ENCODE data around the gene MUS81. TPM values are rescaled to one million over a fixed set of nuclear protein-coding genes. Genes with fewer than 3 reads are reported as not detected.

MUS81 gene
- total RNA-seq, 1 donor from 2014 or later, result 83.1 TPM

DNA sequence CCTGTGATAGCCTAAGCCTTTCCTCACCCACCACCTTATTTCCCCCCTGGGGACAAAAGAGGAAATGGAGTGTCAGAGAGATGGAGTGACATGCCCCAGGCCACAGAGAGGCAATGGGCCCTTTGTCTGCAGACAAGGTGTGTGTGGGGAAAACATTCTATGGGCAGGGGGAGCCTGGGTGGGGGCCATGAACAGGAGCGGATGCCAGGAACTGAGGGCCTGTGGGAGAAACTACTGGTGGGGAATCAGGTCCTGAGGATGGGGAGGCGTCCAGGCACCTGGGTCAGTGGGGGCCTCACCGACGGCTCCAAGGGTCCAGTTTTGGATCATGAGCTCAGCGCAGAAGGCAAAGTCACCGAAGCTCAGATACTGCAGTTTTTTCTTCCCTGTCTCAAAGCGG is 25.0 kb downstream of the MUS81 start:
- Mint-ChIP-seq H3K36me3 (ENCODE audit: low read depth) (peaks cover 49% of the 10 kb centered on the region), H3K27me3 (no peaks in the 10 kb centered on the region), H3K4me1 (peaks cover 58% of the 10 kb centered on the region), H3K4me3 (no peak overlapping the region), H3K9me3 (no peaks in the 10 kb centered on the region), H3K27ac (peak overlapping the region; percentile 69)
- ChIA-PET CTCF (interaction anchor here (0.6 to 4.0 kb wide), 40 partner anchors 9 to 343 kb away, joined by 3 to 67 read pairs (median 6); partner anchors contain the start of genes AP5B1, BANF1, EIF1AD and FOSL1), POLR2A (interaction anchor here (0.6 to 11.8 kb wide), 16 partner anchors 9 to 360 kb away, joined by 3 to 340 read pairs (median 6); partner anchors contain the start of genes BANF1, C11orf68, CFL1 and DRAP1)
- TF ChIP-seq, protein P1, sequence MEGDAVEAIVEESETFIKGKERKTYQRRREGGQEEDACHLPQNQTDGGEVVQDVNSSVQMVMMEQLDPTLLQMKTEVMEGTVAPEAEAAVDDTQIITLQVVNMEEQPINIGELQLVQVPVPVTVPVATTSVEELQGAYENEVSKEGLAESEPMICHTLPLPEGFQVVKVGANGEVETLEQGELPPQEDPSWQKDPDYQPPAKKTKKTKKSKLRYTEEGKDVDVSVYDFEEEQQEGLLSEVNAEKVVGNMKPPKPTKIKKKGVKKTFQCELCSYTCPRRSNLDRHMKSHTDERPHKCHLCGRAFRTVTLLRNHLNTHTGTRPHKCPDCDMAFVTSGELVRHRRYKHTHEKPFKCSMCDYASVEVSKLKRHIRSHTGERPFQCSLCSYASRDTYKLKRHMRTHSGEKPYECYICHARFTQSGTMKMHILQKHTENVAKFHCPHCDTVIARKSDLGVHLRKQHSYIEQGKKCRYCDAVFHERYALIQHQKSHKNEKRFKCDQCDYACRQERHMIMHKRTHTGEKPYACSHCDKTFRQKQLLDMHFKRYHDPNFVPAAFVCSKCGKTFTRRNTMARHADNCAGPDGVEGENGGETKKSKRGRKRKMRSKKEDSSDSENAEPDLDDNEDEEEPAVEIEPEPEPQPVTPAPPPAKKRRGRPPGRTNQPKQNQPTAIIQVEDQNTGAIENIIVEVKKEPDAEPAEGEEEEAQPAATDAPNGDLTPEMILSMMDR (IDR thresholded peaks at IDR 0.05), result no peak
- ATAC-seq (ENCODE audit: low read depth) (no peak), DNase-seq (no peak)
- intact Hi-C loops (cut with micrococcal nuclease), result loop anchor here (10.0 kb wide), 1 partner anchor 250 kb away; no protein-coding TSS in a partner anchor

DNA sequence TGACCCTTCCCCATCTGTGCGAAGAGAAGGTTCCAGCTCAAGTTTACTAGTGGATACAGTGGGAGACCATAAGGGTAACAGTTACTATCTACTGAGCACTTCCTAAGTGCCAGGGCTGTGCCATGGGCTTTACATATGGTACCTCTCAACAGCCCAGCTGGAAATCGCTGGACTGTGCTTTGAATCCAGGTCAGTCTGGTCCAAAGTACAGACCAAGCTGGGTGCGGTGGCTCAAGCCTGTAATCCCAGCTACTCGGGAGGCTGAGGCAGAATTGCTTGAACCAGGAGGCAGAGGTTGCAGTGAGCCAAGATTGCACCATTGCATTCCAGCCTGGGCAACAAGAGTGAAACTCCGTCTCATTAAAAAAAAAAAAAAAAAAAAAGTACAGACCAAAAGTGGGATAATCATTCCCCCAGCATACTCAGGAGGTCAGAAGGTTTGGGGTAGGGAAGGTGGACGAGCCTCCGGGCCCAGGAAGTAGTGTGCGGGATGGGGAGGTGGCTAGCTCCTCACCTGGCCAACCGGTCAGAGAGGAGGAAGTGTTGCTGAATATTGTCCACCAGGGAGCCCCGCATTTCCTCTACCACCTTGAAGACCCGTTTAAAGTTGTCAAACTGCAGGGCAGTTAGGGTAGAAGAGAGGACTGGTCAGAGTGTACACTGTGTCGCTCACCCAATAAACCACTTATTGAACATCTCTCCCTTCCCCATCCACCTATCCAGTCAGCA is 25.7 kb downstream of the MUS81 start:
- Mint-ChIP-seq H3K27ac (no peak overlapping the region), H3K9me3 (no peaks in the 10 kb centered on the region), H3K27me3 (no peaks in the 10 kb centered on the region), H3K4me3 (no peak overlapping the region), H3K4me1 (peaks cover 57% of the 10 kb centered on the region), H3K36me3 (ENCODE audit: low read depth) (peaks cover 49% of the 10 kb centered on the region)
- CTCF ChIA-PET, result interaction anchor here (0.6 to 4.0 kb wide), 15 partner anchors 8 to 174 kb away, joined by 3 to 67 read pairs (median 9); partner anchors contain the start of genes KAT5, MUS81 and SNX32
- ATAC-seq (ENCODE audit: low read depth), result no peak
- TF ChIP-seq, protein P1 (IDR thresholded peaks at IDR 0.05), result no peak
- no peak for DNase-seq
- intact Hi-C loops (cut with micrococcal nuclease), result loop anchor here (10.0 kb wide), 1 partner anchor 249 kb away; no protein-coding TSS in a partner anchor
- POLR2A ChIA-PET, result interaction anchor here (0.7 to 11.8 kb wide), 10 partner anchors 8 to 790 kb away, joined by 3 to 340 read pairs (median 7); partner anchors contain the start of genes BANF1, CFL1, EFEMP2 and EIF1AD

DNA sequence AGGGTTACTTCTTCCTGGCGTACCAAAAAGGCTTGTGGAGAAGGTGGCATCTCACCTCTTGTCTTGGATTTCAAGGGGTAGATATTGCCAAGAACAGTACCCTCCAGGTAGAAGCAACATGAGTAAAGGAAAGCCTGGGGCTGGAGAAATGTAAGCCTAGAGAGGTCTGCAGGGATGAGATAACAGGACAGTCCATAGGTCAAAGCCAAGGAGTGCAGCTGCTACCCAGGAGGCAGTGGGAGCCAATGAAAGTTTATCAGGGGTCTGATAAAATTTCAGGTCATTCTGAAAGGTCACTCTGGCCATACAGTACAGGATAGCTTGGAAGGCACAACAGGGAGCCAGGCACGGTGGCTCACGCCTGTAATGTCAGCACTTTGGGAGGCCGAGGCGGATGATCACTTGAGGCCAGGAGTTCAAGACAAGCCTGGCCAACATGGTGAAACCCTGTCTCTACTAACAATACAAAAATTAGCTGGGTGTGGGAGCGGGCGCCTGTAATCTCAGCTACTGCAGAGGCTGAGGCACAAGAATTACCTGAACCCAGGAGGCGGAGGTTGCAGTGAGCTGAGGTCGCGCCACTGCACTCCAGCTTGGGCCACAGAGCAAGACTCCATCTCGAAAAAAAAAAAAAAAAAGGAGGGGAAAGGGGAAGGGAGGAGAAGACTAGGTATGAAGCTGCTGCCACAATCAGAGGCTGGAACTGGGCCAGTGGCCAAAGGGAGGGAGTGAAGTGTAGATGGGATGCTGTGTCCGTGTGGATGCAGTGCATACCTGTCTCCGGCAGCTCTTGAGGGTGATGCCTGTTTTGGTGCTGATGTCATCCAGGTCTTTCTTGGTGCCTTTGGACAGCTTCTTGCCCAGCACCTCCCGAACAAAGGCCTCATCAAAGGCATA is 26.8 kb downstream of the MUS81 start:
- intact Hi-C loops (cut with micrococcal nuclease), result loop anchor here (10.0 kb wide), 1 partner anchor 248 kb away; no protein-coding TSS in a partner anchor

DNA sequence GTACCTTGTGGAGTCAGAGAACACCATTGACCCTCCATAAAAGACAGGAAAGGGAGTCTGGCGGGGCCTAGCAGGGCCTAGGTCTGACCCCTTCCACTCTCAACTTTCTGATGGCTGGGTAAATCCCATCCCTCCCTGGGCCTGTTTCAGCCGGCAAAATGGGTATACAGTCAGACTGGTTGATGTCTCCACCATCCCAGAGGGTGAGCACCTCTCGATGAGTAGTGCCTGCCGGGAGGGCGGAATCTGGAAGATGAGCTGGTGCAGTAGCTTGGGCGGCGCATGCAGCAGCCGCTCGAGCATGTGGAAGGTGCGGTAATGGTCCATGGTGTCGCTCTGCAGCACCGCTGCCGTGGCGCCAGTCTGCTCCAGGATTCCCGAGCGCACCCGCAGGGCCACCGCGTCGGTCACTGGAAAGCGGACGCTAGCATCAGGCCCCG is 27.5 kb downstream of the MUS81 start:
- H3K4me1 Mint-ChIP-seq, result peaks cover 65% of the 10 kb centered on the region
- no peaks in the 10 kb centered on the region for H3K9me3 Mint-ChIP-seq
- ATAC-seq (ENCODE audit: low read depth), result no peak
- peak overlapping the region; percentile 98 for H3K4me3 Mint-ChIP-seq
- ChIA-PET POLR2A (interaction anchor here (0.6 to 11.8 kb wide), 41 partner anchors 9 to 1571 kb away, joined by 3 to 340 read pairs (median 6); partner anchors contain the start of genes BANF1, C11orf68, CFL1 and DRAP1), CTCF (interaction anchor here (0.7 to 4.2 kb wide), 17 partner anchors 9 to 176 kb away, joined by 3 to 63 read pairs (median 3); partner anchors contain the start of genes C11orf68, CFL1, FOSL1 and KAT5)
- no peak for DNase-seq
- H3K36me3 Mint-ChIP-seq (ENCODE audit: low read depth), result peaks cover 42% of the 10 kb centered on the region
- TF ChIP-seq, protein P1 (IDR thresholded peaks at IDR 0.05), result no peak
- H3K27me3 Mint-ChIP-seq, result no peaks in the 10 kb centered on the region
- intact Hi-C loops (cut with micrococcal nuclease), result loop anchor here (1.0 to 10.0 kb wide), 7 partner anchors 15 to 381 kb away; partner anchors contain the start of genes AP5B1, EFEMP2, MUS81 and RAB1B
- H3K27ac Mint-ChIP-seq, result peak overlapping the region; percentile 95

More for the DNA sequence above, 26.8 kb downstream of the MUS81 start:
- Mint-ChIP-seq H3K27ac (peak overlapping the region; percentile 95), H3K9me3 (no peaks in the 10 kb centered on the region), H3K4me3 (peak overlapping the region; percentile 98), H3K4me1 (peaks cover 58% of the 10 kb centered on the region), H3K36me3 (ENCODE audit: low read depth) (peaks cover 48% of the 10 kb centered on the region), H3K27me3 (no peaks in the 10 kb centered on the region)
- no peak for ATAC-seq (ENCODE audit: low read depth)
- CTCF ChIA-PET, result interaction anchor here (1.5 to 4.2 kb wide), 6 partner anchors 13 to 175 kb away, joined by 4 to 63 read pairs (median 20); partner anchors contain the start of genes CFL1, KAT5 and MUS81
- TF ChIP-seq, protein P1 (IDR thresholded peaks at IDR 0.05), result no peak
- POLR2A ChIA-PET, result interaction anchor here (0.6 to 11.8 kb wide), 10 partner anchors 8 to 360 kb away, joined by 3 to 340 read pairs (median 6); partner anchors contain the start of genes C11orf68, CFL1, DRAP1 and KAT5
- DNase-seq, result no peak

Measured in activated B cell treated with CpG ODN at 0.5 μM for 24 hours (primary cell).